Measurements from ENCODE around the gene IER5L. TPM values are rescaled to one million over a fixed set of nuclear protein-coding genes. Genes with fewer than 3 reads are reported as not detected.

The IER5L gene
- total and polyA plus RNA-seq, 9 of the 15 experiments (the other 6 are each of a cell fraction or from before 2014, with no cell fraction given): 0.14 to 11.9 (median 0.52) TPM

DNA sequence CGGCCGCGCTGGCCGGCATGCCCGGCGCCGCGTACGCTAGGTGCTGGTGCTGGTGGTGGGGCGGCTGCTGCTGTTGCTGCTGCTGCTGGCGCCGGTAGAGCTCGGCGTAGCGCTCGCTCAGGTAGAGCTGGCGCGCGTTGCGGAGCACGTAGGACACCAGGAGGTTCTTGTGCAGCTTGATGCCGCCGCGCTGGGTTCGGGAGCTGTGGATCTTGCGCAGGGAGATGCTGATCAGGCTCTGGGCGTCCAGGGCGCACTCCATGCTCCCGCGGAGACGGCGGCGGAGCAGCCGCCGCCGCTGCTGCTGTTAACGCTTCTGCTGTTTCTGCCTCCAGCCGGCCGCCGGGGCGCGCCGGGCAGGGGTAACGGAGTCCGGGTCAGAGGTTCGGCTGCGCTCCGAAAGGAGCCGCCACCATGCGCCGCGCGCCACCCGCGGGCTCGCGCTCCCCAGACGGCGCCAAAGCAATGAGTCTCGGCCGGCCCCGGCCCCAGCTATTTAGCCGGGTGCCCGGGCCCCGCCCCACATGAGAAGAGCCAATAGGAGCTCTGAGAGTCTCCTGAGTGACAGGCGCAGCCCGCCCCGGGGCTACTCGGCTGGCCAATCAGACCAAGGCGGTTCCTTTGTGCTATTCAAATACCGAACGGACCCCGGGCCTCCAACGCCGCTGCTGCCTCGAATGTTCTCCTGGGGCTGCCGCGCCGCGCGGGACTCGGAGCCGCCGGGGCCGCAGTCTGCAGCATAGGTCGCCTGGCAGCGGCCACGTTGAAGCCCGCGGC is at the start of gene IER5L (continued):
- no peak for TF ChIP-seq SMAD2 (IDR thresholded peaks at IDR 0.05; ENCODE audit: low read depth, low read length)
- TF ChIP-seq ZNF785 (CRISPR knock-in tag; IDR thresholded peaks at IDR 0.05): no peak
- TF ChIP-seq SRF (CRISPR knock-in tag; IDR thresholded peaks at IDR 0.05): 0 out of 4 replicates have a peak, but pooled peaks of 1 of the 2 experiments have one; percentile 5
- TF ChIP-seq, protein P1, sequence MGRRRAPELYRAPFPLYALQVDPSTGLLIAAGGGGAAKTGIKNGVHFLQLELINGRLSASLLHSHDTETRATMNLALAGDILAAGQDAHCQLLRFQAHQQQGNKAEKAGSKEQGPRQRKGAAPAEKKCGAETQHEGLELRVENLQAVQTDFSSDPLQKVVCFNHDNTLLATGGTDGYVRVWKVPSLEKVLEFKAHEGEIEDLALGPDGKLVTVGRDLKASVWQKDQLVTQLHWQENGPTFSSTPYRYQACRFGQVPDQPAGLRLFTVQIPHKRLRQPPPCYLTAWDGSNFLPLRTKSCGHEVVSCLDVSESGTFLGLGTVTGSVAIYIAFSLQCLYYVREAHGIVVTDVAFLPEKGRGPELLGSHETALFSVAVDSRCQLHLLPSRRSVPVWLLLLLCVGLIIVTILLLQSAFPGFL (CRISPR knock-in tag; IDR thresholded peaks at IDR 0.05): peak; percentile 87; the same call in 1 of the 2 replicates
- TF ChIP-seq, protein P2, sequence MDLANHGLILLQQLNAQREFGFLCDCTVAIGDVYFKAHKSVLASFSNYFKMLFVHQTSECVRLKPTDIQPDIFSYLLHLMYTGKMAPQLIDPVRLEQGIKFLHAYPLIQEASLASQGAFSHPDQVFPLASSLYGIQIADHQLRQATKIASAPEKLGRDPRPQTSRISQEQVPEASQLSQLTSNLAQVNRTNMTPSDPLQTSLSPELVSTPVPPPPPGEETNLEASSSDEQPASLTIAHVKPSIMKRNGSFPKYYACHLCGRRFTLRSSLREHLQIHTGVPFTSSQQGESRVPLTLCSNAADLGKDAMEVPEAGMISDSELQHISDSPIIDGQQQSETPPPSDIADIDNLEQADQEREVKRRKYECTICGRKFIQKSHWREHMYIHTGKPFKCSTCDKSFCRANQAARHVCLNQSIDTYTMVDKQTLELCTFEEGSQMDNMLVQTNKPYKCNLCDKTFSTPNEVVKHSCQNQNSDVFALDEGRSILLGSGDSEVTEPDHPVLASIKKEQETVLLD (IDR thresholded peaks at IDR 0.05): peak; percentile 79; the same call in 1 of the 2 replicates
- no peak for TF ChIP-seq ZNF589 (CRISPR knock-in tag; IDR thresholded peaks at IDR 0.05; ENCODE audit: low read depth)
- TF ChIP-seq TAF15 (IDR thresholded peaks at IDR 0.05; ENCODE audit: low read depth, low read length): no peak
- TF ChIP-seq, protein P3, sequence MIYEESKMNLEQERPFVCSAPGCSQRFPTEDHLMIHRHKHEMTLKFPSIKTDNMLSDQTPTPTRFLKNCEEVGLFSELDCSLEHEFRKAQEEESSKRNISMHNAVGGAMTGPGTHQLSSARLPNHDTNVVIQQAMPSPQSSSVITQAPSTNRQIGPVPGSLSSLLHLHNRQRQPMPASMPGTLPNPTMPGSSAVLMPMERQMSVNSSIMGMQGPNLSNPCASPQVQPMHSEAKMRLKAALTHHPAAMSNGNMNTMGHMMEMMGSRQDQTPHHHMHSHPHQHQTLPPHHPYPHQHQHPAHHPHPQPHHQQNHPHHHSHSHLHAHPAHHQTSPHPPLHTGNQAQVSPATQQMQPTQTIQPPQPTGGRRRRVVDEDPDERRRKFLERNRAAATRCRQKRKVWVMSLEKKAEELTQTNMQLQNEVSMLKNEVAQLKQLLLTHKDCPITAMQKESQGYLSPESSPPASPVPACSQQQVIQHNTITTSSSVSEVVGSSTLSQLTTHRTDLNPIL (CRISPR knock-in tag; IDR thresholded peaks at IDR 0.05): no peak
- no peak for TF ChIP-seq PHTF2 (CRISPR knock-in tag; IDR thresholded peaks at IDR 0.05)
- no peak for TF ChIP-seq SNIP1 (IDR thresholded peaks at IDR 0.05; ENCODE audit: low read depth)
- TF ChIP-seq, protein P4, sequence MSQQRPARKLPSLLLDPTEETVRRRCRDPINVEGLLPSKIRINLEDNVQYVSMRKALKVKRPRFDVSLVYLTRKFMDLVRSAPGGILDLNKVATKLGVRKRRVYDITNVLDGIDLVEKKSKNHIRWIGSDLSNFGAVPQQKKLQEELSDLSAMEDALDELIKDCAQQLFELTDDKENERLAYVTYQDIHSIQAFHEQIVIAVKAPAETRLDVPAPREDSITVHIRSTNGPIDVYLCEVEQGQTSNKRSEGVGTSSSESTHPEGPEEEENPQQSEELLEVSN (IDR thresholded peaks at IDR 0.05; ENCODE audit: borderline replicate concordance in 1 of 2, extremely low read depth in 1 of 2, insufficient read depth in 1 of 2, insufficient read length in 1 of 2, low read depth in 1 of 2, low read length in 1 of 2, poor library complexity in 1 of 2, severe bottlenecking in 1 of 2): peak; percentile 46 to 68
- TF ChIP-seq ELF1 (tag; IDR thresholded peaks at IDR 0.05): no peak
- TF ChIP-seq, protein P5, sequence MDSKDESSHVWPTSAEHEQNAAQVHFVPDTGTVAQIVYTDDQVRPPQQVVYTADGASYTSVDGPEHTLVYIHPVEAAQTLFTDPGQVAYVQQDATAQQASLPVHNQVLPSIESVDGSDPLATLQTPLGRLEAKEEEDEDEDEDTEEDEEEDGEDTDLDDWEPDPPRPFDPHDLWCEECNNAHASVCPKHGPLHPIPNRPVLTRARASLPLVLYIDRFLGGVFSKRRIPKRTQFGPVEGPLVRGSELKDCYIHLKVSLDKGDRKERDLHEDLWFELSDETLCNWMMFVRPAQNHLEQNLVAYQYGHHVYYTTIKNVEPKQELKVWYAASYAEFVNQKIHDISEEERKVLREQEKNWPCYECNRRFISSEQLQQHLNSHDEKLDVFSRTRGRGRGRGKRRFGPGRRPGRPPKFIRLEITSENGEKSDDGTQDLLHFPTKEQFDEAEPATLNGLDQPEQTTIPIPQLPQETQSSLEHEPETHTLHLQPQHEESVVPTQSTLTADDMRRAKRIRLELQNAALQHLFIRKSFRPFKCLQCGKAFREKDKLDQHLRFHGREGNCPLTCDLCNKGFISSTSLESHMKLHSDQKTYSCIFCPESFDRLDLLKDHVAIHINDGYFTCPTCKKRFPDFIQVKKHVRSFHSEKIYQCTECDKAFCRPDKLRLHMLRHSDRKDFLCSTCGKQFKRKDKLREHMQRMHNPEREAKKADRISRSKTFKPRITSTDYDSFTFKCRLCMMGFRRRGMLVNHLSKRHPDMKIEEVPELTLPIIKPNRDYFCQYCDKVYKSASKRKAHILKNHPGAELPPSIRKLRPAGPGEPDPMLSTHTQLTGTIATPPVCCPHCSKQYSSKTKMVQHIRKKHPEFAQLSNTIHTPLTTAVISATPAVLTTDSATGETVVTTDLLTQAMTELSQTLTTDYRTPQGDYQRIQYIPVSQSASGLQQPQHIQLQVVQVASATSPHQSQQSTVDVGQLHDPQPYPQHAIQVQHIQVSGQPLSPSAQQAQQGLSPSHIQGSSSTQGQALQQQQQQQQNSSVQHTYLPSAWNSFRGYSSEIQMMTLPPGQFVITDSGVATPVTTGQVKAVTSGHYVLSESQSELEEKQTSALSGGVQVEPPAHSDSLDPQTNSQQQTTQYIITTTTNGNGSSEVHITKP (IDR thresholded peaks at IDR 0.05; ENCODE audit: partially characterized antibody): no peak
- no peak for TF ChIP-seq BMI1 (IDR thresholded peaks at IDR 0.05; ENCODE audit: low read length)
- TF ChIP-seq, protein P6, sequence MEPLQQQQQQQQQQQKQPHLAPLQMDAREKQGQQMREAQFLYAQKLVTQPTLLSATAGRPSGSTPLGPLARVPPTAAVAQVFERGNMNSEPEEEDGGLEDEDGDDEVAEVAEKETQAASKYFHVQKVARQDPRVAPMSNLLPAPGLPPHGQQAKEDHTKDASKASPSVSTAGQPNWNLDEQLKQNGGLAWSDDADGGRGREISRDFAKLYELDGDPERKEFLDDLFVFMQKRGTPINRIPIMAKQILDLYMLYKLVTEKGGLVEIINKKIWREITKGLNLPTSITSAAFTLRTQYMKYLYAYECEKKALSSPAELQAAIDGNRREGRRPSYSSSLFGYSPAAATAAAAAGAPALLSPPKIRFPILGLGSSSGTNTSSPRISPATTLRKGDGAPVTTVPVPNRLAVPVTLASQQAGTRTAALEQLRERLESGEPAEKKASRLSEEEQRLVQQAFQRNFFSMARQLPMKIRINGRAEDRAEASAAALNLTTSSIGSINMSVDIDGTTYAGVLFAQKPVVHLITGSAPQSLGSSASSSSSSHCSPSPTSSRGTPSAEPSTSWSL (CRISPR knock-in tag; IDR thresholded peaks at IDR 0.05; ENCODE audit: borderline replicate concordance): peak; percentile 76; the same call in 1 of the 2 replicates
- no peak for TF ChIP-seq OTX1 (CRISPR knock-in tag; IDR thresholded peaks at IDR 0.05)

Measured in K562 (cell line).